GM18526 (cell line): ENCODE measurements around the gene ZNF284.

Experiments used
- POLR2A ChIP-seq: IDR thresholded peaks from 3 replicates; pipeline ENCODE4 v1.6.1; 2011; ENCODE audit not compliant: insufficient read length; ENCODE audit errors: extremely low read depth

Gene ZNF284

GRCh38 chr19:44092108-44092507 is 20.1 kb downstream of the ZNF284 start:
- TF ChIP-seq POLR2A: no peak

GRCh38 chr19:44093931-44094765 is 22.2 kb downstream of the ZNF284 start, which contains the start of gene ZNF224:
ZNF224 (plus strand) TSS chr19:44094361; CDS start chr19:44097874, 3,513 bp downstream.
- no peak for TF ChIP-seq POLR2A

- no peak for TF ChIP-seq POLR2A
Observed at GRCh38 chr19:44107751-44108150, 35.8 kb downstream of the ZNF284 start.

- TF ChIP-seq POLR2A: no peak
Observed at GRCh38 chr19:44109458-44109857, 37.5 kb downstream of the ZNF284 start.

- TF ChIP-seq POLR2A: no peak
Observed at GRCh38 chr19:44111910-44112463, 40.0 kb downstream of the ZNF284 start.

GRCh38 chr19:44112802-44113137 is 40.8 kb downstream of the ZNF284 start:
- no peak for TF ChIP-seq POLR2A

DNA sequence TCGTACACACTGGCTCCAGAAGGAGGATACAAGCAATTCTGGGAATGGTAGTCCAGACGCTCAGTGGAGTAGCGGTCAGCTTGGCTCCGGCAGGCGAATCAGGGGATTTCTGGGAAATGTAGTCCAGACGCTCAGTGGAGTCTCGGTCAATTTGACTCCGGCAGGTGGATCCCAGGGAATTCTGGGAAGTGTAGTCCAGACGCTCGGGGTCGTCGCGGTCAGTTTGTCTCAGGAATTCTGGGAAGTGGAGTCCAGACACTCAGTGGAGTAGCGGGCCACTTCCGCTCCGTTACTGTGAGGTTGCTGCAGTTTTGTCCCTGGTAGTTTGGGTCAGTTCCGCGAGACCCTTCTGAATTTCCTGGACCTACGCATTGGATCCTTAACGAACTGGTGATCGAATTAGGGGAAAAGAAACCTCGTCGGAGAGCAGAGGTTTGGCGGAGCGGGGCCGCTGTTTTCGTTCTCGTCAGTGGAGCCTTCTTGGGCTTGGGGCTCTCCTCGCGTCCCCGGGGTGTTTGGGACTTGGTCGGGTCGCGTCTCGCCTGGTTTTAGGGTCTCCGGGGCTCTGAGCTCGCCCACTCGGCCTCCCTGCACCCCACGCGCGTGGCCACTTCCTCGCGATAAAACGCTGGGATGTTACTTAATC is 41.3 kb downstream of the ZNF284 start, which contains the start of gene ZNF225:
TSS of gene ZNF225 (plus strand) at position 262 of the 646 bp plus-strand sequence. CDS start 2,429 bp downstream, outside the sequence.
- peak; percentile 64 for TF ChIP-seq POLR2A

DNA sequence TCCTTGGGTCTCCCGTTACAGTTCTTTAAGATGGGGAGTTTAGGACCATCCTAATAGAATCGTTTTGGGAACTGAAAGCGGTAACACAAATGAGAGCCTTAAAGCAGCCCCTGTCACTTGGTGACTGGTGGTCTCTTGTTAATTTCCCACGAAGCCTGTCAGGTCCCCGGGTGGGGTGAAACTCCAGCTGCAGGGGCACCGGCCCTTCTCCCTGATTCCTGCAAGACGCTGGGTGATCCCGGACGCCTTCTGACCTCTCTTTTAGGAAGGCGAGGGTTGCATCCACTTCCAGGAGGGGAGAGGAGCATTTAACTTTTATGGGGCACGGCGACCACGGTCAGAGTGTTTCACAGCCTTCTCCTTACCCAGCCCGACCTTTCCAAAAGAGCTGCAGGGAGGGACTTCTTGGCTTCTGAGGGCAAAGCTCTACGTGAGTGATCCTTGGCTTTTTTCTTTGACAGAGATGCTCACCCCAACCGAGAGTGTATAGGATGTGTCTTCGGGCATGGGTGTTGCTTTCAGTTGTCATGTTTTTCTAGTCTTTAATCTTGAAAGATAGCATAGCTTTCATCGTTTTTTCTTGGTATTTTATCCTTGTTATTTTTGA is 41.9 kb downstream of the ZNF284 start:
- TF ChIP-seq POLR2A: no peak

DNA sequence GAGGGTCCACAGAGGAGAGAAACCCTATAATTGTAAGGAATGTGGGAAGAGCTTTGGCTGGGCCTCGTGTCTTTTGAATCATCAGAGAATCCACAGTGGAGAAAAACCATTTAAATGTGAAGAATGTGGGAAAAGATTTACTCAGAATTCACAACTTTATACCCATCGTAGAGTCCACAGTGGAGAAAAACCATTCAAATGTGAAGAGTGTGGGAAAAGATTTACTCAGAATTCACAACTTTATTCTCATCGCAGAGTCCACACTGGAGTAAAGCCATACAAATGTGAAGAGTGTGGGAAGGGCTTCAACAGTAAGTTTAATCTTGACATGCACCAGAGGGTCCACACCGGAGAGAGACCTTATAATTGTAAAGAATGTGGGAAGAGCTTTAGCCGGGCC is 60.0 kb downstream of the ZNF284 start:
- no peak for TF ChIP-seq POLR2A
